ENCODE measurements around the gene SETDB1.

DNA sequence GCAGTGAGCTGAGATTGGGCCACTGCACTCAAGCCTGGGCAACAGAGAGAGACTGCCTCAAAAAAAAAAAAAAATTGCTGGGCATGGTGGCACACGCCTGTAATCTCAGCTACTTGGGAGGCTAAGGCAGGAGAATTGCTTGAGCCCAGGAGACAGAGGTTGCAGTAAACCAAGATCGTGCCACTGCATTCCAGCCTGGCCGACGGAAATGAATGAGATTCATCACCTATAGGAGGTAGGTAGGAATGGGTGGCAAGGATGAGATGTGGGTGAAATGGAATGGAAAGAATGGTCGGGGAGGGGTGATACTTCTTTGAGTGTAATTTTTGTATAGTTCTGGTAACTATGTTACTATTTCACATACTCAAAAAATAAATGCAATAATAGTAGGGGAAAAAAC lies 23.8 kb upstream of the SETDB1 start:
- no peak for TF ChIP-seq POLR2AphosphoS5 (IDR thresholded peaks at IDR 0.05; ENCODE audit: low read depth, low read length)
- TF ChIP-seq POLR2A (IDR thresholded peaks at IDR 0.05; ENCODE audit: low read depth, low read length): no peak
- TF ChIP-seq PAX5 (IDR thresholded peaks at IDR 0.05; ENCODE audit: insufficient read depth, low read length, severe bottlenecking): no peak

All from GM12891 (cell line).